HG03095 (cell line): ENCODE data around the gene DCAF10.
A peak's percentile ranks its signal among the peaks of the same experiment; 100 is the strongest.
"Not testable (repeated sequence)": the region's sequence is repeated elsewhere in the genome, so short reads cannot be mapped to it uniquely, and the experiment has no call there.

Experiments used
- ATAC-seq: cut with Tn5 transposase; IDR thresholded peaks from one replicate; pipeline ENCODE4 v1.9.1; 2021; ENCODE audit warnings: moderate library complexity; ENCODE audit not compliant: unreplicated experiment

DCAF10 gene

DNA sequence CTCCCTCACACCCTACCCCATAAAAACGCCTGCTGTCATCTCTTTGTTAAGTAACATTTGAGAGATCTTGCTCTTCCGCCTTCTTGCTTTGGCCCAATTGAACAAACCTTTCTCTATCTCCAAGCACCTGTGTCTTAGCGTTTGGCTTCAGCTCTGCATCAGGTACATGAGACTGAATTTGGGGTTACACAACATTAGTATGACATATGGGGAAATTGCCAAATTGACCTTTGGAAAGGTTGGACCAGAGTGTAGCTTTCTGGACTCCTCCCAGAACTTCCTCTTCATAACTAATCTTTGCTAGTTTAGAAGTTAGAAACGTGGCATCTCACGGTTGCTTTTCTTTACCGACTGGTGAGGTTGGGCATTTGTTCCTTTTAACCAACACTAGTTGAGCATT is 12.3 kb upstream of the DCAF10 start:
- no peak for ATAC-seq

GRCh38 chr9:37790096-37790495 is 10.5 kb upstream of the DCAF10 start:
- ATAC-seq: no peak

DNA sequence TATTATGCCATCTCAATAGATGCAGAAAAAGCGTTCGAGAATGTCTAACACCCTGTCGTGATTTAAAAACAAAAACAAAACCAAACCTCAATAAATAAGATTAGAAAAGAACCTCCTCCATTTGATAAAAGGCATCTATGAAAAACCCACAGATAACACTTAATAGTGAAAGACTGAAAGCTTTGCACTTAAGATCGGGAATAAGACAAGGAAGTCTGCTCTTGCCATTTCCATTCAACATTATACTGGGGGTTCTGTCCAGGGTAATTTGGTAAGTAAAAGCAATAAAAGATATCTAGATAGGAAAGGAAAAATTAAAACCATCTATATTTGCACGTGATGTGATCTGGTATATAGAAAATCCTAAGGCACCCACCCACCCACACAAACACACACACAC is 8.5 kb upstream of the DCAF10 start:
- no peak for ATAC-seq

- no peak for ATAC-seq
Measured at GRCh38 chr9:37796232-37796631, 4.4 kb upstream of the DCAF10 start.

DNA sequence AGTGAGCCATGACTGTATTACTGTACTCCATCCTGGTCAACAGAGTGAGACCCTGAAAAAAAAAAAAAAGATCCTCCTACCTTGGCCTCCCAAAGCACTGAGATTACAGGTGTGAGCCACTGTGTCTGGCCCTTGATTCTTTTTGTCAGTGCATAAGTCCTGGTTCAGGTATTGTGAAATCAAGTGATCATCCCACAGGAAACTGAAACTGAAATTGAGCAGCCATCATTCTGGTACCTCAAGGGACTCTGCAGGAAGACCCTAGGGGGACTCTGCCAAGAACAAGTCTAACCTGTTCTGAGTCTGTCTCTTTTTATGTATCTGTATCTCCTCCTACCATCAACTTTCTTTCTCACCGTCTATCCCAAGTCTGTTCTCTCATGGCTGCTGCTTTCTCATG is 1.9 kb upstream of the DCAF10 start:
- no peak for ATAC-seq

GRCh38 chr9:37801287-37801850 is 772 bp downstream of the DCAF10 start:
- peak; percentile 41 for ATAC-seq

- ATAC-seq: no peak
Measured at GRCh38 chr9:37801959-37802711, 1.5 kb downstream of the DCAF10 start.

GRCh38 chr9:37806271-37806670 is 5.7 kb downstream of the DCAF10 start:
- no peak for ATAC-seq

- not testable (repeated sequence) for ATAC-seq
Measured at GRCh38 chr9:37809676-37810075, 9.1 kb downstream of the DCAF10 start.

- no peak for ATAC-seq
Measured at GRCh38 chr9:37811906-37812476, 11.4 kb downstream of the DCAF10 start.

DNA sequence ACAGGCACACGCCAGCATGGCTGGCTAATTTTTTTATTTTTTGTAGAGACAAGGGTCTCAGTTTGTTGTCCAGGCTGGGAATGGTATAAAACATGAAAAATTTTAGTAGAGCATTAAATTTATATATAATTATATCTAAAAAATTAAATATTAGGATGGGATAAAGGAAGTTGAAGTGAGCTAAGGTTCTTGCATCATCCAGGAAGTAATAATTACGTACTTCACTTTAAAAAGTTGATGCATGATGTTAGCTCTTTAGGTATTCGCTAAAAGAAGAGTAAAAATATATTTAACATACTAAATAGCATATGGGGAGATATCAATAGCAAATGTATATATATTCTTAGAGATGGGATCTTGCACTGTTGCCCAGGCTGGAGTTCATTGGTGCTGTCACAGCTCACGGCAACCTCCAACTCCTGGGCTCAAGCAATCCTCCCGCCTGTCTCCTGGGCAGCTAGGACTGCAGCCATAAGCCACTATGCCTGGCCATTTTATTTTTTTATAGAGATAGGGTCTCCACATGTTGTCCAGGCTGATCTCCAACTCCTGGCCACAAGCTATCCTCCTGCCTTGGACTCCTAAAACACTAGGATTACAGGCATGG is 12.3 kb downstream of the DCAF10 start:
- no peak for ATAC-seq

DNA sequence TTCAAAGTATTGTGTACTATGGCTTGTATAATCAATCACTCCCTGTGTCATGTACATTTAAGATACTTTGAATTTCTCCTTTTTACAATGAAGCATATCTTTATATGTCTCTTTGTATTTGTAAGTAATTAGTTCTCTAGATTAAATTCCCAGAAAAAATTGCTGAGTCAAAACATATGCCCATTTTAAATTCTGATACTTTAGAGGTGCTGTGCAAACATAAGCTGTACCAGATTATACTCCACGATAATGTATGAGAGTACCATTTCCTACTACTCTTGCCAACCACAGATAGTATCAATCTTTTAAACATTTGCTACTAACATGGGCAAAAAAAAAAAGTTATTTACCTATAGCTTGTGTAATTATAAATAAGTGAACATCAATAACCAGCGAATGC is 18.3 kb downstream of the DCAF10 start:
- no peak for ATAC-seq

GRCh38 chr9:37820142-37820541 is 19.5 kb downstream of the DCAF10 start:
- ATAC-seq: no peak

DNA sequence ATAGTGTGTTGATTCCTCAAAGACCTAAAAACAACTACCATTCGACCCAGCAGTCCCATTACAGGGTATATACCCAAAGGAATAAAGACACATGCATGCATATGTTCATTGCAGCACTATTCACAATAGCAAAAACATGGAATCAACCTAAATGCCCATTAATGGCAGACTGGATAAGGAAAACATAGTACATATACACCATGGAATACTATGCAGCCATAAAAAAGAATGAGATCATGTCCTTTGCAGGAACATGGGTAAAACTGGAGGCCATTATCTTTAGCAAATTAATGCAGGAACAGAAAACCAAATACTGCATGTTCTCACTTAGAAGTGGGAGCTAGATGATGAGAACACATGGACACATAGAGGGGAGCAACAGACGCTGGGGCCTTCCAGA is 24.6 kb downstream of the DCAF10 start:
- not testable (repeated sequence) for ATAC-seq

DNA sequence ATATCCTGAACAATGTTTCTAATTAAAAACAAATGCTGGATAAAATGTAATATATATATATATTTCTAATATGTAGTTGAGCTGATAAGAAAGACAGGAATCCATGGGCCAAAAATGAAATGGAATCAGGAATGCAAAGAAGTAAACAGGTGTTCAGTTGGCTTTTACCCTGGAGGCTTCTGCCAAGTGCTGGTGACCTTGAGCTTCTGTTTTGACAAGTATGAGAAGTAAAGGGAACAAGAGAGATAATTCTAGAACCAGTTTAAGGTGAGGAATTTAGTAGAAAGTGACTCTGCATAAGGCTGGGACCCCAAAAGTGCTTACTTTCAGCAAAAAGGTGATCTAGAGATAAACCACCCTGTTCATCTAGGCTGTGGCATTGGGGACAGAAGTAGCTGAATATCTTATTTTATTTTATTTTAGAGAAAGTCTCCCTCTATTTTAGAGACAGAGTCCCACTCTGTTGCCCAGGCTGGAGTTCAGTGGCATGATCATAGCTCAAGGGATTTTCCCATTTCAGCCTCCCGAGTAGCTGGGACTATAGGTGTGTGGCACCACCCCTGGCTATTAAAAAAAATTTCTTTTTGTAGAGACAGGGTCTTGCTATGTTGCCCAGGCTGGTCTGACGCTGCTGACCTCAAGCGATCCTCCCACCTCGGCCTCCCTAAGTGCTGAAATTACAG is 27.0 kb downstream of the DCAF10 start:
- ATAC-seq: no peak

- no peak for ATAC-seq
Measured at GRCh38 chr9:37835821-37836220, 35.2 kb downstream of the DCAF10 start.

DNA sequence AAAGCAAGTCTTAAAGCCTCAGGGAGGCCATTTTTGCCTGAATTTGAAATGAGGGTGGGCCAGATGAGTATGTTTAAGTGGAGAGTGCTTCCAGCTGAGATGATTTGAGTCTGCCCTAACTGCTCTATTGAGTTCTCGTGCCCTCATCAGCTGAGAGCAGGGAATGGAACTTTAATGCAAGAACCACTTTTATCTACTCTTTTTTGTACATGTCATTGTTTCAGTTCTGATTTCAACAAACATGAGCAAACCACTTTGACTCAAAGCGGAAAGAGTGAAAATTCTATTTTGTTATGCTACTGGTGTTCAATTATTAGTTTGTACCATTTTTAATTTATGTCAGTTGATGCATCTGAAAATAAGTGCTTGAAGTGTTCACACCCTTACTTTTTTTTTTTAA is 35.8 kb downstream of the DCAF10 start:
- ATAC-seq: no peak

DNA sequence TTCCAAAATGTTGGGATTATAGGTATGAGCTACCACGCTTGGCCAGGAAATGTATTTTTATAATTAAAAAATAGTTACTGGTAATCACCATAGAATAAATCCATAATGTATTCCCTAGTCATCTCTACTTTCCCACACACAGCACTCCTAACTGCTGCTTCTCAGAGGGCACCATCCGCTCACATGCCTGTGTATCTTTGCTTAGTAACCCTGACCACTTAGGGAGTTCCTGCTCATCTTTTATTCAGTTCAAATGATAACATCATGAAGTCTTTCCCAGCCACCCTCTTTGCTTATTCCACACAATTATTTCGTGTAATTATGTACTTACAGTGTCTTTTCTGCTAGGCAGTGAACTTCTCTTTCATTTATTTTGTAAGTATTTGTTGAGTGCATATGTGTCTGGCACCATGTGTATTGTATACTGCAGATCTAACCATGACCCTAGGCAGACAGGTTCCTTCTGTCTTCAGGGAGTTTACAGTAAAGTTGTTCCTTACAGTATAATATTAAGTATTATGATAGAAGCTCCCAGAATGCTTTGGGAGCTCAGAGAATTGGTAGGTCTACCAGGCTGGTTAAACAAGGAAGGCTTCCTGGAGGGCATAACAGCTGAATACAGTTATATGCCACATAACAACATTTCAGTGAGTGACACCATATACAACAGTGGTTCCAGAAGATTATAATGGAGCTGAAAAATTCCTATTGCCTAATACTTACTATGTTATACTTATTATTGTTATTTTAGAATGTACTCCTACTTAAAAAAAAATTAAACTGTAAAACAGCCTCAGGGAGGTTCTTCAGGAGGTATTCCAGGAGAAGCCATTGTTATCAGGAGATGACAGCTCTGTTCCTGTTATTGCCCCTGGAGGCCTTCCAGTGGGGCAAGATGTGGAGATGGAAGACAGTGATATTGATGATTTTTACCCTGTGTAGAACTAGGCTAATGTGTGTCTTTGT is 39.2 kb downstream of the DCAF10 start:
- no peak for ATAC-seq

DNA sequence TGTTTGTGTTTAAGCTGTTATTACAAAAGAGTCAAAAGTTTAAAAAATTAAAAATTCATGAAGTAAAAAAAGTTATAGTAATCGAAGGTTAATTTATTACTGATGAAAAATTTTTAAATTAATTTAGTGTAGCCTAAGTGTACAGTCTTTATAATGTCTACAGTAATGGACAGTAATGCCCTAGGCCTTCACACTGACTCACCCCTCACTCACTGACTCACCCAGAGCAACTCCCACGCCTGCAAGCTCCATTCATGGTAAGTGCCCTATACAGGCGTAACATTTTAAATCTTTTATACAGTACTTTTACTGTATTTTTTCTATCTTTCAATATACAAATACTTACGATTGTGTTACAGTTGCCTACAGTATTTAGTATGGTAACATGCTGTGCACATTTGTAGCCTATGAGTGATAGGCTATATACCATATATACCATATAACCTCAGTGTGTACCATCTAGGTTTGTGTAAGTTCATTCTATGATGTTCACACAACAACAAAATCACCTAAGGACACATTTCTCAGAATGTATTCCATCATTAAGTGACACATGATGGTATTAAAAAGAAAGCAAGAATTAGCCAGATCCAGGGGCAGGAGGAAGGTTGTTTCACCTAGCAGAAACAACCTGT is 40.1 kb downstream of the DCAF10 start:
- ATAC-seq: no peak

DNA sequence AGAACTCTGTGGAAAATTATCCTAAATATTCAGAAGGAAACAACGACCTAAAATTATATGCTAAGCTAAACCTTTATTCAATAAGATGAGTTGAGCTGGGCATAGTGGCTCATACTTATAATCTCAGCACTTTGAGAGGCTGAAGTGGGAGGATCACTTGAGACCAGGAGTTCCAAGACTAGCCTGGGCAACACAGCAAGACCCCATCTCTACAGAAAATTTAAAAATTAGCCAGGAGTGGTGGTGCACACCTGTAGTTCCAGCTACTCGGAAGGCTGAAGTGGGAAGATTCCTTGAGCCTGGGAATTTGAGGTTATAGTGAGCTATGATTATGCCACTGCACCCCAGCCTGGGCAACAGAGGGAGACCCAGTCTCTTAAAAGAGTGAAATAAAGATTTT is 51.6 kb downstream of the DCAF10 start:
- ATAC-seq: no peak
